Measurements from ENCODE around the gene C1S. TPM values are rescaled to one million over a fixed set of nuclear protein-coding genes. Genes with fewer than 3 reads are reported as not detected.

Gene C1S
- total RNA-seq, 2 experiments from 2014 or later: 3.8 to 4.6 TPM

- Histone ChIP-seq H3K36me3 (ENCODE audit: insufficient read depth, low read length) (no peaks in the 10 kb centered on the region), H3K4me3 (ENCODE audit: low read length) (no peak overlapping the region), H3K4me1 (ENCODE audit: insufficient read depth, low read length) (no peaks in the 10 kb centered on the region), H3K27ac (ENCODE audit: low read depth in 1 of 2, low read length in 2 of 2) (no peak overlapping the region), H3K27me3 (ENCODE audit: control insufficient read depth in 1 of 2, insufficient read depth in 2 of 2, low read length in 2 of 2) (no peaks in the 10 kb centered on the region), H3K9me3 (ENCODE audit: control insufficient read depth in 1 of 2, insufficient read depth in 1 of 2, low read length in 2 of 2) (no peaks in the 10 kb centered on the region)
- DNase-seq: no peak
- ChIA-PET POLR2A (no interaction called here), CTCF (no interaction called here)
- Mint-ChIP-seq H3K36me3 (ENCODE audit: low read depth) (no peaks in the 10 kb centered on the region), H3K4me1 (ENCODE audit: low read depth) (no peaks in the 10 kb centered on the region), H3K27me3 (no peaks in the 10 kb centered on the region), H3K9me3 (no peaks in the 10 kb centered on the region), H3K4me3 (no peak overlapping the region), H3K27ac (no peak overlapping the region)
- ATAC-seq (ENCODE audit: poor library complexity): no peak
- TF ChIP-seq CTCF (IDR thresholded peaks at IDR 0.05): no peak
- intact Hi-C loops (cut with DNase I, micrococcal nuclease): loop anchor here in 1 of 2 experiments (5.0 kb wide), 1 partner anchor 34 kb away; no protein-coding TSS in a partner anchor
Measured at GRCh38 chr12:7031306-7031705, 29.2 kb upstream of the C1S start.

GRCh38 chr12:7032990-7033389 lies 27.5 kb upstream of the C1S start:
- no peaks in the 10 kb centered on the region for H3K4me1 ChIP-seq (ENCODE audit: insufficient read depth, low read length)
- H3K4me3 ChIP-seq (ENCODE audit: low read length): no peak overlapping the region
- POLR2A ChIA-PET: interaction anchor here (0.6 kb wide), 1 partner anchor 1662 kb away, joined by 3 read pairs; no protein-coding TSS in a partner anchor
- DNase-seq (no peak), ATAC-seq (ENCODE audit: poor library complexity) (no peak)
- no peaks in the 10 kb centered on the region for H3K9me3 ChIP-seq (ENCODE audit: control insufficient read depth in 1 of 2, insufficient read depth in 1 of 2, low read length in 2 of 2)
- Mint-ChIP-seq H3K27me3 (no peaks in the 10 kb centered on the region), H3K36me3 (ENCODE audit: low read depth) (no peaks in the 10 kb centered on the region), H3K9me3 (no peaks in the 10 kb centered on the region), H3K4me1 (ENCODE audit: low read depth) (no peaks in the 10 kb centered on the region), H3K27ac (no peak overlapping the region), H3K4me3 (no peak overlapping the region)
- no peaks in the 10 kb centered on the region for H3K27me3 ChIP-seq (ENCODE audit: control insufficient read depth in 1 of 2, insufficient read depth in 2 of 2, low read length in 2 of 2)
- TF ChIP-seq CTCF (IDR thresholded peaks at IDR 0.05): no peak
- intact Hi-C loops (cut with DNase I, micrococcal nuclease): loop anchor here in 1 of 2 experiments (5.0 kb wide), 1 partner anchor 36 kb away; no protein-coding TSS in a partner anchor
- CTCF ChIA-PET: no interaction called here
- no peak overlapping the region for H3K27ac ChIP-seq (ENCODE audit: low read depth in 1 of 2, low read length in 2 of 2)
- H3K36me3 ChIP-seq (ENCODE audit: insufficient read depth, low read length): no peaks in the 10 kb centered on the region

GRCh38 chr12:7034464-7034863 lies 26.1 kb upstream of the C1S start:
- ATAC-seq (ENCODE audit: poor library complexity) (no peak), DNase-seq (no peak)
- Mint-ChIP-seq H3K9me3 (no peaks in the 10 kb centered on the region), H3K27me3 (no peaks in the 10 kb centered on the region), H3K27ac (no peak overlapping the region), H3K4me1 (ENCODE audit: low read depth) (no peaks in the 10 kb centered on the region), H3K36me3 (ENCODE audit: low read depth) (no peaks in the 10 kb centered on the region), H3K4me3 (no peak overlapping the region)
- H3K9me3 ChIP-seq (ENCODE audit: control insufficient read depth in 1 of 2, insufficient read depth in 1 of 2, low read length in 2 of 2): no peaks in the 10 kb centered on the region
- no peak overlapping the region for H3K27ac ChIP-seq (ENCODE audit: low read depth in 1 of 2, low read length in 2 of 2)
- no peak for TF ChIP-seq CTCF (IDR thresholded peaks at IDR 0.05)
- intact Hi-C loops (cut with DNase I, micrococcal nuclease): loop anchor here in 1 of 2 experiments (5.0 kb wide), 1 partner anchor 37 kb away; no protein-coding TSS in a partner anchor
- H3K4me1 ChIP-seq (ENCODE audit: insufficient read depth, low read length): no peaks in the 10 kb centered on the region
- H3K36me3 ChIP-seq (ENCODE audit: insufficient read depth, low read length): no peaks in the 10 kb centered on the region
- H3K4me3 ChIP-seq (ENCODE audit: low read length): no peak overlapping the region
- POLR2A ChIA-PET: no interaction called here
- CTCF ChIA-PET: no interaction called here
- no peaks in the 10 kb centered on the region for H3K27me3 ChIP-seq (ENCODE audit: control insufficient read depth in 1 of 2, insufficient read depth in 2 of 2, low read length in 2 of 2)

Data from CD4-positive, alpha-beta T cell (primary cell).